Uterus (tissue), 4 donors: ENCODE measurements around the gene CHRD. TPM values are rescaled to one million over a fixed set of nuclear protein-coding genes. Genes with fewer than 3 reads are reported as not detected.

Experiments used
- DNase-seq, 2 donors: peaks; one replicate each; pipeline ENCODE4 v3.0.0-alpha.2; 2019 to 2020
- H3K27ac ChIP-seq, 2 donors: fragments of 200-600 bp; sonication (generic); 1 replicate in 1 of 2; 2 replicates in 1 of 2; pipeline ENCODE4 v1.5.1; 2016 to 2018
- H3K27me3 ChIP-seq, 2 donors: fragments of 200-600 bp; sonication (generic); one replicate each; pipeline ENCODE4 v1.5.1; 2018 to 2019; ENCODE audit warnings: control low read depth in 1 of 2
- H3K36me3 ChIP-seq, 2 donors: fragments of 200-600 bp; sonication (generic); one replicate each; pipeline ENCODE4 v1.5.1; 2019; ENCODE audit warnings: control low read depth in 1 of 2
- H3K4me1 ChIP-seq, 2 donors: fragments of 200-600 bp; sonication (generic); one replicate each; pipeline ENCODE4 v1.5.1; 2018 to 2019; ENCODE audit warnings: control low read depth in 1 of 2
- H3K4me3 ChIP-seq, 2 donors: fragments of 200-600 bp; sonication (generic); 1 replicate in 1 of 2; 2 replicates in 1 of 2; pipeline ENCODE4 v1.5.1; 2018 to 2019; ENCODE audit warnings: mild to moderate bottlenecking in 1 of 2
- H3K9me3 ChIP-seq, 2 donors: fragments of 200-600 bp; sonication (generic); one replicate each; pipeline ENCODE4 v1.5.1; 2019; ENCODE audit warnings: control low read depth in 1 of 2
- CTCF ChIP-seq, 4 experiments: fragments of 200-600 bp in 2 of 4; fragments of 450-650 bp in 2 of 4; sonication (generic) in 2 of 4; IDR thresholded peaks; one replicate each; pipeline ENCODE4 v1.5.1; 2016 to 2019; ENCODE audit warnings: antibody characterized with exemption in 4 of 4, mild to moderate bottlenecking in 2 of 4, moderate library complexity in 1 of 4
- POLR2A ChIP-seq, 2 donors: fragments of 450-650 bp; IDR thresholded peaks; one replicate each; pipeline ENCODE4 v1.6.1; 2016; ENCODE audit warnings: antibody characterized with exemption in 2 of 2, mild to moderate bottlenecking in 1 of 2, moderate library complexity in 1 of 2
- intact Hi-C: fragments of 100-400 bp; cut with DNase I; formaldehyde crosslinking; loops from one replicate; pipeline ENCODE4 v1.15.1; 2023; ENCODE audit warnings: low total_unique reads
- total RNA-seq, 4 donors: library from RNA; depleted of rRNA in 3 of 4; stranded (reverse); fragments of >200 nt in 3 of 4; gene quantifications; one replicate each; pipeline versions ENCODE4 v1.1.0 to v1.2.4, GENCODE V29; 2014 to 2023
- donor health status: DM: yes; HTN: yes; CAD: no.

Gene CHRD
- total RNA-seq, 4 donors from 2014 or later = 15.9 to 57.1 (median 30.7) TPM

GRCh38 chr3:184360929-184361531 lies 18.8 kb upstream of the CHRD start:
- Histone ChIP-seq H3K4me1 (peaks cover 7 to 23% of the 10 kb centered on the region in 2 donors), H3K4me3 (peak overlapping the region; percentile 76 to 95), H3K36me3 (no peaks in the 10 kb centered on the region), H3K27ac (peak overlapping the region; percentile 92 to 100), H3K27me3 (no peaks in the 10 kb centered on the region), H3K9me3 (no peaks in the 10 kb centered on the region)
- intact Hi-C loops = no loop called here
- no peak for DNase-seq
- no peak for TF ChIP-seq CTCF (IDR thresholded peaks at IDR 0.05)
- no peak for TF ChIP-seq POLR2A (IDR thresholded peaks at IDR 0.05)

GRCh38 chr3:184361532-184361931 lies 18.3 kb upstream of the CHRD start, which contains the start of the genes CLCN2 and POLR2H:
CLCN2 (minus strand) TSS chr3:184361605; CDS start chr3:184361479, 126 bp downstream.
POLR2H (plus strand) TSS chr3:184361710; CDS start chr3:184363493, 1,783 bp downstream.
- no peaks in the 10 kb centered on the region for H3K9me3 ChIP-seq
- no peaks in the 10 kb centered on the region for H3K27me3 ChIP-seq
- intact Hi-C loops = no loop called here
- peak; percentile 45 to 71 for DNase-seq
- H3K4me3 ChIP-seq = peak within 1 kb of the TSS; percentile 76 to 95
- H3K36me3 ChIP-seq = no peaks in the 10 kb centered on the region
- TF ChIP-seq POLR2A (IDR thresholded peaks at IDR 0.05) = peak; percentile 65 to 89
- peak in 1 of 4 experiments; percentile 11 for TF ChIP-seq CTCF (IDR thresholded peaks at IDR 0.05)
- peak within 1 kb of the TSS; percentile 92 to 100 for H3K27ac ChIP-seq
- peaks cover 7 to 23% of the 10 kb centered on the region in 2 donors for H3K4me1 ChIP-seq

- H3K4me3 ChIP-seq = peak overlapping the region; percentile 76 to 95
- intact Hi-C loops = no loop called here
- no peaks in the 10 kb centered on the region for H3K36me3 ChIP-seq
- H3K27me3 ChIP-seq = no peaks in the 10 kb centered on the region
- no peak for DNase-seq
- no peaks in the 10 kb centered on the region for H3K9me3 ChIP-seq
- peaks cover 7 to 23% of the 10 kb centered on the region in 2 donors for H3K4me1 ChIP-seq
- H3K27ac ChIP-seq = peak overlapping the region; percentile 92 to 100
- TF ChIP-seq POLR2A (IDR thresholded peaks at IDR 0.05) = no peak
- TF ChIP-seq CTCF (IDR thresholded peaks at IDR 0.05) = no peak
These were observed 17.8 kb upstream of the CHRD start for GRCh38 chr3:184361932-184362667.

GRCh38 chr3:184362668-184363546 lies 16.9 kb upstream of the CHRD start:
- intact Hi-C loops = no loop called here
- H3K9me3 ChIP-seq = no peaks in the 10 kb centered on the region
- peaks cover 7 to 23% of the 10 kb centered on the region in 2 donors for H3K4me1 ChIP-seq
- TF ChIP-seq CTCF (IDR thresholded peaks at IDR 0.05) (peak; percentile 62 to 69 (median 64)), POLR2A (IDR thresholded peaks at IDR 0.05) (peak; percentile 80 to 82)
- peak overlapping the region; percentile 92 to 100 for H3K27ac ChIP-seq
- H3K27me3 ChIP-seq = no peaks in the 10 kb centered on the region
- peak overlapping the region; percentile 76 to 95 for H3K4me3 ChIP-seq
- H3K36me3 ChIP-seq = no peaks in the 10 kb centered on the region
- peak; percentile 96 to 97 for DNase-seq
